HTR-8/SVneo (cell line): ENCODE measurements around the gene EHHADH.

ENCODE experiments used
- DNase-seq: peaks from one replicate; pipeline ENCODE4 v3.0.0; 2011; ENCODE audit warnings: low spot score, mixed read lengths; ENCODE audit not compliant: insufficient read length
- FAIRE-seq: peaks from 2 replicates; lab custom pipeline; 2011; peaks lifted over from hg19 to GRCh38; lab: Jason Lieb, UNC

The EHHADH gene

GRCh38 chr3:185204894-185205293 is 49.0 kb downstream of the EHHADH start:
- no peak for FAIRE-seq
- DNase-seq, result no peak

- FAIRE-seq (no peak), DNase-seq (no peak)
Observed at GRCh38 chr3:185200639-185201038, 53.2 kb downstream of the EHHADH start.

DNA sequence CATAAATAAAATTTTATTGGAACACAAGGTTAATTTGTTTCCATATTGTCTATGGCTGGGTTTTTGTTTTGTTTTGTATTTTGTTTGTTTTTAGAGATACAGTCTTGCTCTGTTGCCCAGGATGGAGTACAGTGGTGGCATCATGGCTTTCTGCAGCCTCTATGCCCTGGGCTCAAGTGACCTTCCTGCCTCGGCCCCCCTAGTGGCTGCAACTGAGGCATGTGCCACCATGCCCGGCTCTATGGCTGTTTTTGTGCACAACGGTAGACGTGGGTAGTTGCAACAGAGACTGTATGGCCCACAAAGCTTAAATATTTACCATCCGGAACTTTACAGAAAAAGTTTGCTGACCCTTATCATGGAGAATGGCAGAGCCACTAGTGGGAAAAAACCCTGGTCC is 54.2 kb downstream of the EHHADH start:
- FAIRE-seq (no peak), DNase-seq (no peak)

GRCh38 chr3:185199206-185199605 is 54.6 kb downstream of the EHHADH start:
- DNase-seq (no peak), FAIRE-seq (no peak)

- no peak for FAIRE-seq
- no peak for DNase-seq
Observed at GRCh38 chr3:185197068-185197467, 56.8 kb downstream of the EHHADH start.

GRCh38 chr3:185195652-185196051 is 58.2 kb downstream of the EHHADH start:
- no peak for FAIRE-seq
- DNase-seq, result no peak

DNA sequence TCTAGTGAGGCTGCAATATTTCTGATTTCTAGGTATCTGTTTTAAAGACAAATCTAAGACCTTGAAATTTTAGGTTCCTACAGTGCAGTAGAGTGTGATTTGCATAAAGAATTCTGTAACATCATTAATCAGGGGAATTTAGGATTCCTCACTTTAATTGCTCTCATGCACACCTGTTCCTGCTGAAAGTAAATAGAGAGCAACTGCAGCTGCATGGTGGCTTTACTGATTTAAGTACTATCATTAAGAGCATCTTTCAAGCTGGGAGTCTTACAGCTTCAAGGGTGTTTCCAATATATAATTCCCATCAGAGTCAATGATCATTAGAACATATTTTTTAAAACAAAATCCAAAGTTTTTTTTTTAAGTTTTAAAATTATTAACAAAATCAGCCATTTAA is 65.0 kb downstream of the EHHADH start:
- DNase-seq, result no peak
- no peak for FAIRE-seq

GRCh38 chr3:185187391-185187790 is 66.5 kb downstream of the EHHADH start:
- no peak for FAIRE-seq

GRCh38 chr3:185176750-185177359 is 77.0 kb downstream of the EHHADH start:
- DNase-seq (peak; percentile 18), FAIRE-seq (no peak)

More at GRCh38 chr3:185187391-185187790, 66.5 kb downstream of the EHHADH start:
- DNase-seq, result no peak

DNA sequence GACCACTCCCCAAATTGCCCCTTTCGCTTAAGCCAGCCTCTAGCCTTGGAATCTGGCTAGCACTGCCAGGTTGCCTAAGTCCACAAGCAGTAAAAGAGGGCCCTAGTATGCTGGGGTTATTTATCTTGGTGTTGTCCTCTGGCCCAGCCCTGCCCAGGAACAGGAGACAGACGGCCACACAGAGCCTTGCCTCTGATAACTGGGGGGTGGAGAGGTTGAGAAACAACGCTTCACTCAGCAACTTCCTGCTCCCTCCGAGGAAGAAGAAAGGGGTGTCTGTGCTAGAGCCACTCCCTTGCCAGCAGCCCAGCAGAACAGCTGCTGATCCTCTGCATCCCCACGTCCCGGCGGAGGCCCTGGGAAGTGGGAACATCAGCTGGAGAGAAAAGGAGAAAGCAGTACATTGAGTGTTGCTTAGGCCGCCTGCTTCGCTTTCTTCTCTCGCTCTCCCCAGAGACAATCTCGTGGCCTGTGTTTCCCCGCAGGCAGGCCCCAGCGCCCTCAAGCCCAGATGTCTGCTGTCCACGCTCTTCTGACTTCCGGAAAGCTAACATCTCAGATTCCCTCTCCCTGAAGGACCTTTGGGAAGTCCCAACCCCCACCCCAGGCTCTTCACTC is 78.4 kb downstream of the EHHADH start:
- DNase-seq (no peak), FAIRE-seq (no peak)

GRCh38 chr3:185172086-185173049 is 81.5 kb downstream of the EHHADH start:
- FAIRE-seq (no peak), DNase-seq (no peak)

DNA sequence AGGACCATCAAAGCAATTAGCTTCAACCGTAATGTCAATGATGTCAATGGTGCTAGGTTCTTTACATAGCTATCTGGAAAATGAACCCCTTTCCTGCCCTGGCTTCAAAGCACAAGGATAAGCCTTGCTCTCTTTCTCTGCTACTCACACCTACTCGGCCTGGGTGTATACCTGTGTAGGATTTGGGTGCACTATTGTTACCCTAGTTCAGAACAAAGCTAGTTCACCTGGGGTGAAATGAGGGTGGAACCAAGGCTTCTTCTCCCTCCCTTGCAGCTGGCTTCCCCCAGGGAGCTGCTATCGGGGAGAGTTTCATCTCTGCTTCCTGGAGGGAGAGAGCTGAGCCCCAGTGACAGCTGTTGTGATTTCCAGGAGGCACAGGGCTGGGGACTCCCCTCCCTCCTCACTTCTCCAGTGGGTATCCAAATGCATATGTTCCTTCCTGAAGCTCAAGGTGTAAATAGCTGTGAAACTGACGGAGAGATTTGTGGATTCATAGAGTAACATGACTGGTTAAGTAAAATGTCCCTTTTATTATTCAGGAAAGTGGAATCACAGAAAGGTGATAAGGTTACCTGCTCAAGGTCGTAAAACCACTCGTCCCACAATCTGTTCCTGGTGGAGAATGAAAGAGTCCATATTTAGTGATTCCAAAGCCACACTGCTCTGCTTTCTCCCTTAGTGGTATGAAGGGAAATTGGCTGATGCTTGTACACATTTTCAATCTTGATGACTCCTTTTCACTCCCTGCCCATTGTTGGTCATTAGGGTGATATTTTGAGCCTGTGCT is 89.2 kb downstream of the EHHADH start:
- no peak for FAIRE-seq
- DNase-seq, result no peak

GRCh38 chr3:185162634-185163033 is 91.2 kb downstream of the EHHADH start:
- no peak for FAIRE-seq
- no peak for DNase-seq

DNA sequence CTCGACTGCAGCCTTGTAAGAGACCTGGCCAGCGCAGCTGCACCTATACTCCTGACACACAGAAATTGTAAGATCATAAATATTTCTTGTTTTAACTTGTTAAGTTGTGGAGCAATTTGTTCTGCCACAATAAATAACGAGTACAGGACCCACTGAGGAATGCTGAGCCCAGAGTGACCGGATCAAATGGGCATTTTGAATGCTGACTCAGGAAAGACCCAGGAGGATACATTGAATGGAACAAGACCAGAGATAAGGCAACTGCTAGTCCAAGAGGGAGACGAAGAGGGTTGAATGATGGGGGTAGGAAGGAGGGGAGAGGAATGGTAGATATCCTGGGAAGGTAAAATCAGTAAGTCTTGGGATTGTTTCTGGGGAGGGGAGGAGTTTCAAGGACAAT is 92.1 kb downstream of the EHHADH start:
- DNase-seq (no peak), FAIRE-seq (no peak)

- no peak for DNase-seq
- FAIRE-seq, result no peak
Observed at GRCh38 chr3:185157347-185157746, 96.5 kb downstream of the EHHADH start.

DNA sequence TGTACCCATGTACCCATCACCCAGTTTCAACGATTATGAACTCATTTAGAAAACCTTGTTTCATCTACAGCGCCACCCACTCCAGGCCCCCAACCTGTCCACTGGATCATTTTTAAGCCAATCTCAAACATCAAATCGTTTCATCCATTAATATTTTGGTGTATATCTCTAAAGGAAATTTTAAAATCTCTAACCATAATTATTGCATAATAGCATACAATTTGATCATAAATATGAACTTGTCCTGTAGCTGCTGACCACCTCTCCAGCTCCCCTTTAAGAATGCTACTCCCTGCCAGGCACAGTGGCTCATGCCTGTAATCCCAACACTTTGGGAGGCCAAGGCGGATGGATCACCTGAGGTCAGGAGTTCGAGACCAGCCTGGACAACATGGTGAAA is 98.2 kb downstream of the EHHADH start:
- no peak for DNase-seq
- FAIRE-seq, result no peak

DNA sequence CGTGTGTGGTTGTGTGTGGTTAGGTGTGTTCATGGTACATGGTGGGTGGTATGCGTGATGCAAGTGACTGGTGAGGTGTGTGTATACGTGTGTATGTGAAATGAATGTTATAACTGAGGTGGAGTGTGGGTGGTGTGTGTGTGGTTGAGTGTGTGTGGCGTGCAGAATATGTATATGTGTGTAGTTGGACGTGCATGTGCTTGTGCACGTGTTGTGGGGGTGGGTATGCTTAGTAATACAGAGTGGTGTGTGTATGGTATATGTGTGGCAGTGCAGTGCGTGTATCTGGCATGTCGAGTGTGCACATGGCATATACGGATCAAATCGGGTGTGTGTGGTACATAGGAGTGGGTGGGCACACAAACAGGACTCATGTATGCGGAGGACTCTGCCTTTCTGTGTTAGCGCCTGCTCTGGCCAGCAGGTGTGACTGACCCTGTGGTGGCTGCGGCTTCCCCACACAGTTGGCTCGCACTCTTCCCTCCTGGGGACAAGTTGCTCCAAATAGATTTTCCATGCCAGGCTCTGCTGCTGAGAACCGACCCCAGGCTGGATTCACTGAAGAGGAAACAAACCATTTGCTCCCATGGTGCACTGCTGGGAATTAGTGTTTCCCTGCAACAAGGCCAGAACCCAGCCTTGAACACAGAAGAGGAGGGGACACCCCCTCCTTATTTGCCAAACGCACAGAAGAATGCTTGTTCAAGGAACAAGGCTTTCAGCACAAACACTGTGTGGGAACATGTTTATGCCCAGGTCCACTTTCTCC is 99.8 kb downstream of the EHHADH start:
- DNase-seq (no peak), FAIRE-seq (peak; percentile 94)

DNA sequence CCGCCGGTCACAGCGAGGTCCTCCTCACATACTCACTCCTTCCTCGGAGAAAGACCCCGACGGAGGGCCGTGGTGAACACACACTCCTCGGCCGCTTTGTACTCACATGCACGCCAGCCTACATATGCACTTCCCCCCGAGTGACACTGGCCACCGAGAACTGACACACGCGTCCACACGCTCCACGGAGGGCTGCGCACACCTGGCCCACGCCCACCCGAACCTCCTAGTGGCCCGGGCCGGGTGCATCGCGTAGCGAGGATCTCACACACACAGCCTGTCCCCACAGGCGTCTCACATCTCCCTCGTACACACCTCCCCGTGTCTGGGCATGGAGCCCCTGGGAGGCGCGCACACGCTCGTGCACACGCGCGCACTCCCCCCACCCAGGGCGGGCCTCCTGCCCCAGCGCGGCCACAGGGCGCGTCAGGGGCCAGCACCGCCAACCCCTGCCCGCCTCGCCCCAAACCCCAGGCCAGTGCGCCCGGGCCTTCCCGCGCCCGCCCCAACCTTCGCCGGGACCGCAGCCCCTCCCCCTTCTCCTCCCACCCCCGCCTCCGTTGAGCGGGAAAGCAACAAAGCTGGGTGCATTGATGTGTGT is 100.6 kb downstream of the EHHADH start:
- DNase-seq, result no peak
- FAIRE-seq, result no peak
